HG02938 (cell line): ENCODE data around the gene TRIM26.
"Not testable (repeated sequence)": the region's sequence is repeated elsewhere in the genome, so short reads cannot be mapped to it uniquely, and the experiment has no call there.

Source experiments
- ATAC-seq: cut with Tn5 transposase; IDR thresholded peaks from one replicate; pipeline ENCODE4 v1.9.1; 2021; ENCODE audit warnings: mild to moderate bottlenecking, moderate library complexity; ENCODE audit not compliant: unreplicated experiment

The TRIM26 gene

DNA sequence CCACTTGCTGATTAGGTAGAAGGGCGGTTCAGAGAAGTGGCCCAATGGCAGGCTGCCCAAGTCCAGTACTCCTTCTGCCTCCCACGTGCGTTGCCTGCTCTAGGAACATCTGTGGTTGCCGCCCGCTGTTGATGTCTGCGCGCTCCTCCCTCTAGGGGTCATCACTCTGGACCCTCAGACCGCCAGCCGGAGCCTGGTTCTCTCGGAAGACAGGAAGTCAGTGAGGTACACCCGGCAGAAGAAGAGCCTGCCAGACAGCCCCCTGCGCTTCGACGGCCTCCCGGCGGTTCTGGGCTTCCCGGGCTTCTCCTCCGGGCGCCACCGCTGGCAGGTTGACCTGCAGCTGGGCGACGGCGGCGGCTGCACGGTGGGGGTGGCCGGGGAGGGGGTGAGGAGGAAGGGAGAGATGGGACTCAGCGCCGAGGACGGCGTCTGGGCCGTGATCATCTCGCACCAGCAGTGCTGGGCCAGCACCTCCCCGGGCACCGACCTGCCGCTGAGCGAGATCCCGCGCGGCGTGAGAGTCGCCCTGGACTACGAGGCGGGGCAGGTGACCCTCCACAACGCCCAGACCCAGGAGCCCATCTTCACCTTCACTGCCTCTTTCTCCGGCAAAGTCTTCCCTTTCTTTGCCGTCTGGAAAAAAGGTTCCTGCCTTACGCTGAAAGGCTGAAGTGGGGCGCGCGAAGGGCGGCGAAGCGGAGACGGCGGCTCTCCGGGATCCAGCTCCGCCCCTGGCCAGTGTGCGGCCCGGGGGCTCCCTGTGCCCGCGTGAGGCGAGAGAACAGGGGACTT lies 41.3 kb downstream of the TRIM26 start:
- no peak for ATAC-seq

DNA sequence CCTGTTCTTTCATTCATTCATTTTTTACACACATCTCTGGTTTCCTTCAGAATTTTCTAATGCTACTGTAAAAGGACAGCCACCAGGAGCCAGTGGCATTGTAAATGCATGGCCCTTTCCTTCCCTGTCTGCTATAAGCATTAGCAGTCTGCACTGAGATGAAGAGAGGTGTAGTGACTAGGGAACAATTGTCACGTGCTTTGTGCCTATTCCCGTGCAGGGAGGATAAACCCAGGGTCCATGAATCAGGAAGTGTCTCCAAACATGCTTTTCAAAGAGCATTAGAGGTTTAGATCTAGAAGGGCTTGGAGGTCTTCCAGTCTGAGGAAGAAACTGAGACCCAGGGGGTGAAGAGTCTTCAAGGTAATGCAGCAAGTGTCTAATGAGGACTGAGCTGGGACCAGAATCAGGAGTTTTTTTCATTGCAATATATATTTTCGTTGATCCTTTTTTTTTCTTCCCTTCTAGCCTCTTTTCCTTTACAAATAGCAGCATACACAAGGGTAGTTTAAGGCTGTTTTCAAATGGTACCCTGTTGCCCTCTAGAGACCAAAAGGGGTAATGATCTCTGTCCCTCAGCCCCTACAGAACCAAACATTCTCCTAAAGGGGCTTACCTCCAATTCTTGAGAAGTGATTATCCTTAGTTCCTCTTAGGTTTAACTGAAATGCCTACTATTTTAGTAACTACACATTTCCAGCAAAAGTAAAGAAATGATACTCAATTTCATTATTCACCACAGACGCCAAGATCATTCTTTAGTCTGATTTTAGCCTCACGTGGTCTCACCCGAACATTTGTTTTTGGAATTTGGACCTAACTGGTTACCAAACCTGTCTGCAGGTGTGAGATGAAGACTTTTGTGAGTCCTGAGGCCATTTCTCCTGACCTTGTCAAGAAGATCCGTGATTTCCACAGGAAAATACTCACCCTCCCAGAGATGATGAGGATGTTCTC lies 43.3 kb downstream of the TRIM26 start:
- no peak for ATAC-seq

DNA sequence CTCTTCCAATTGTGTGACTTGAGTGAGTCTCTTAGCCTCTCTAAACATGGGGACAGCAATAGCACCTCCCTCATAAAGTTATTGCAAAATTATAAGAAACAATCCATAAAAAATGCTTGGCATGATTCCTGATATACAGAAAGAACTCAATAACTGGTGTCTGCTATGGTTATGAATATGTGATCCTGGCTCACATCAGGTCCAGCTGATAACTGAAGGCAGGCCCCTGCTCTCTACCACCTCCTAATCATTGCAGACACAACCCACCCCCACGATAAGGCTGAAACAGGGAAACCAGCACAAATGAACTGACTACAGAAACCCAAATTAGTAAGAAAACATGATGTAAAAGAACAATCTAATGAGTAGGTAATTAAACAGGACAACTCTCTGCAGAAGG lies 44.5 kb downstream of the TRIM26 start:
- no peak for ATAC-seq

DNA sequence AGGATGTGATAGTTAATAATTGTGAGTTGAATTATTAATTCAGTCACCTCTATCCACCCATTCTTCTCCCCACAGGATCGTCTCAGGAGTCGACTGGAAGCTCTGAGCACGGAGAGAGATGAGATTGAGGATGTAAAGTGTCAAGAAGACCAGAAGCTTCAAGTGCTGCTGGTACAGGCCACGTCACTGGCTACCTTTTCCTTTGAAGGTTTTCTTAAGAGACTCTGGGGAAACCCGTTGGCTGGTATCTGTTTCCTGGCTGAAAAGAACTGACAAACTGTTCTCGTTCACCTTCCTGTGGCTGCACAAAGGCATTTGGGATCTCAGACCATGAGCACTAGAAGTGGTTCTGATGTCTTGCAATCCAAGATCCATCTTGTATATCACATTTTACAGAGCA lies 46.1 kb downstream of the TRIM26 start:
- no peak for ATAC-seq

DNA sequence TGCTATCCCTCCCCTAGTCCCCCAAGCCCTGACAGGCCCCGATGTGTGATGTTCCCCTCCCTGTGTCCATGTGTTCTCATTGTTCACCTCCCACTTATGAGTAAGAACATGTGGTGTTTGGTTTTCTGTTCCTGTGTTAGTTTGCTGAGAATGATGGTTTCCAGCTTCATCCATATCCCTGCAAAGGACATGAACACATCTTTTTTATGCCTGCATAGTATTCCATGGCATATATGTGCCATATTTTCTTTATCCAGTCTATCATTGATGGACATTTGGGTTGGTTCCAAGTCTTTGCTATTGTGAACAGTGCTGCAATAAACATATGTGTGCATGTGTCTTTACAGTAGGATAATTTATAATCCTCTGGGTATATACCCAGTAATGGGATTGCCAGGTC lies 48.0 kb downstream of the TRIM26 start:
- ATAC-seq, result not testable (repeated sequence)

DNA sequence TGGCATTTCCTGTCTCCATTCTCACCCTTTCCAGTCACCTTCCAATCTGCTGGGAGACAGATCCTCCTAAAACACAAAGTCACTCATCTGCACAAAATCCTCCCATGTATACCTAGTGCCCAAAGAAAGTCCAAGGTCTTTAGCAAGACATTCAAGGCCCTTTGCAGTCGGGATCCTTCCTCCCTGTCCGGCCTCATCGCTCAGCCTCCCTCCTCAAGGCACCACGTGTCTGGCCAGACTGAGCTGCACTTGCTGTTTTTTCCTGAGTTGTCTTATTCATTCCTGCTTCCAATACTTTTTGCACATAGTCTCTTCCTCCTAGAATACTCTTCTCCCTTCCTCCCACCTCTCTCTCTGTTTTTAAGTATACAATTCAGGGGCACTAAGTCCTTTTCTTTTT lies 48.5 kb downstream of the TRIM26 start:
- ATAC-seq, result no peak

DNA sequence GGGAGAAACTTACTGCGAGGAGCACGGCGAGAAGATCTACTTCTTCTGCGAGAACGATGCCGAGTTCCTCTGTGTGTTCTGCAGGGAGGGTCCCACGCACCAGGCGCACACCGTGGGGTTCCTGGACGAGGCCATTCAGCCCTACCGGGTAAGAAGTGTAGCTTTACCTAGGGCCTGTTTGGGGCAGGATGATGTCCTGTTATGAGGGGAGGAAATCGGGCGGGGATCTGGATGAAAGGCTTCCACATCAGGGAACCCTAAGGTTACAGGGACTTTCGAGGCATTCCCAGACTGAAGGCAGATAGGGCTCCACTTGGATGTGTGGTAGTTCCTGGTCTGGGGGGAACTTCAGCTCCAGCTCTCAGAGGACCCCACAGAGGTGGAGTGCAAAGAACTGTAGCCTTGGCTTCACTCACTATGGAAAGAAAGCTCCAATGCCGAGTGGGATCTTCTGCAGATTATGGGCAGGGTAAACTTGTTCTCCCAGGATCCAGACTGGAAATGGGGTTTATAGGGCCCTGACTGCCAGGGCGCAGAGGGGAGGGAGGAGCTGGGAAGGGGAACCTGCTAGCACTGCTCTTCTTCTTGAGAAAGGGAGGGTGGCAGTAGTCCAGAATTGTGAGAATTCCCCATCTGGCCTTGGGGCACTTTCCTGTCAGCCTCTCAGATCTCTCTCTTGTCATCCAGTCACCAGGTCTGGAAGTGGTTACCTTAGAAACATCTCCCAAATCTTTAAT lies 49.1 kb downstream of the TRIM26 start:
- ATAC-seq, result no peak

DNA sequence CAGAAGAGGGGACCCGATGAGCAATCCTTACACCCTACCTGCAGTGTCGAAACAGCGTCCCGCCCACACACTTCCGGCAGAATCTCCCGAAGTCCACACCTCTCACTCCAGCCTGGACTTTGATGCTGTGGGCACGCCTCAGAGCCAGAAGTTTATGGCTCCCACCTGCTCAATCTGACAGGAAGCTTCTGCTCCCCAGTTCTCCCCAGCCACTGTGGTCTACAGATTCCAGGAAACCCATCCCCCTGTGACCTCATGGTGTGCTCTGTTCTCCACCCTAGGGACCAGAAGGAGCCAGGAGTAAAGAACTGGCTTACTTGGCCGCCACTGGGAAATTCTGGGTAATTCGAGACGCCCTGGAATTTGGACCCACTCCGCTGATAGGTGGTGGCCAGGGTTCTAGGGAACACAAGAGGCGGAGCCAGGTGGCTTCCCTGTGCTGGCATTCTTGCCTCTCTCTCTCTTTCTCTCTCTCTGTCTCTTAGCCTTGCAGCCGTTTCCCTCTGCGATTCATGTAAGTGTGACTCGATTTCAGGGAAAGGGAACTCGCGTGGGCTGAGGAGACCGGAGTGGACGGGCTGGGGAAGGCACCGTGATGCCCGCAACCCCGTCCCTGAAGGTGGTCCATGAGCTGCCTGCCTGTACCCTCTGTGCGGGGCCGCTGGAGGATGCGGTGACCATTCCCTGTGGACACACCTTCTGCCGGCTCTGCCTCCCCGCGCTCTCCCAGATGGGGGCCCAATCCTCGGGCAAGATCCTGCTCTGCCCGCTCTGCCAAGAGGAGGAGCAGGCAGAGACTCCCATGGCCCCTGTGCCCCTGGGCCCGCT lies 49.9 kb downstream of the TRIM26 start, which contains the start of gene TRIM15:
Gene TRIM15, plus strand, starts transcription at position 457 of the 828 bp plus-strand sequence. Its CDS starts 139 bp downstream, at position 596.
- ATAC-seq, result no peak

DNA sequence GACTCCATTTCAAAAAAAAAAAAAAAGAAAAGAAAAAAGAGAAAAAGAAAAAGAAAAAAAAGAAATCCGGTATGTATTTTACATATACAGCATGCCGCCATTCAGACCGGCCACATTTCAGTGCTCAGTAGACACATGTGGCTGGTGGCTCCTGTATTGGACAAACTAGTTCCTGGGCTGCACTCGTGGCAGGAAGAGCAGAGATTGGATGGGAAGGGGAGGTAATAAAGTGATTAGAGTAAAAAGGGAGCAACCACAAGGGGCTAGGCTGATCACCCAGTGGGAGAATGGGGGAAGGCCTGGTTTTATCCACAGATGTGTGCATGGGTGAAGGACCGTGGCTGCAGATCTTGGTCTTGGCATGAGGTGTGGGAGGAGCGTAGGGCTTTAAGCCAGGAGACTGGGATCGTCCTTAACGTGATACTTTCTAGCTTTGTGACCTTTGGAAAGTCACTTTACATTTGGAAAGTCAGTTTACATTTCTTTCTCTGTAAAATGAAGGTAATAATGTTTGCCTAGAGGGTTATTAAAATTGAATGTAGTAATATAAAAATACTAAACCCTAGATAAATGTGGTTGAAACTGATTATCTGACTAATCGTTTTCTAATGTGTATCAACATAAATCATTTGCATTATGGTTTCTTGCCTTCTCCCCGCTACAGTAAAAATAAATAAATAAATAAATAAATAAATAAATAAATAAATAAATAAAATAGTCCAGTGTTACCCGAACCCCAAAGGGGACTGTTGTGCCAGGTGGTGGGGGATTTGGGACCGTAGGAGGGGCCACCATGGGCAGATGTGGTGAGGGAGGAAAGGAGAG lies 50.7 kb downstream of the TRIM26 start:
- ATAC-seq, result no peak

DNA sequence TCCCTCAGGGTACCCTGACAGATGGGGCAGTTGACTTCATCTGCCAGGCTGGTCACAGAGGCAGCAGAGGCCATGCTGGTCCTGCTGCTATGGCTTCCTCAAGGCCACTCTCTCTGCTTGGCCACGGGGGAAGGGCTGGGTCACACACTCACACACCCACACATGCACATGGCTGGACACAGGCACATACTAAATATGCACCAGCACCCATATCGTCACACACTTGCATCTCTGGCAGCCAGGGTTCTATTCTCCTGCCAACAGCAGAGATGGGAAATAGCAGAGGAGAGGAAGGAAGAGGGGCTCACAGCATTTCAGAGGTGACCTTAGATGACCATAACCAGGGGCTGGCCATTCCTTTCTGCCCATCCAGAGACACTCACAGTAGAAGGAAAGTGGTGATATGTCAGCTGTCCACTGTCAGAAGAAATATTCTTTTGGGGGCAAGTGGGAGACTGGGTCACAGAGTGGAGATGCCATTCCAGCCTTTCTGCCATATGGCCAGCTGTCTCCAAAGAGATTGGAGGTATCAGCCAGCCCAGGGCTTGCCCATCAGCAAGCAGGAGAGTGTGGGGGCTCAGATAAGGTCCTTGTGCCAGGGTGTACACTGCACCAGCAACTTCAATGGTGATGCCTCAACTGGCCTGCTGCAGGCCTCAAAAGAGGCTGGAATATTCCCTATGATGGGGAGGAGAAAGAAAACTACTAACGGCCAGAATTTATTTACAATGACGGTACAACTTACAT lies 52.2 kb downstream of the TRIM26 start, which contains the start of gene TRIM10:
Gene TRIM10, minus strand, starts transcription at position 427 of the 747 bp plus-strand sequence. Its CDS starts 353 bp downstream, at position 74.
- no peak for ATAC-seq

DNA sequence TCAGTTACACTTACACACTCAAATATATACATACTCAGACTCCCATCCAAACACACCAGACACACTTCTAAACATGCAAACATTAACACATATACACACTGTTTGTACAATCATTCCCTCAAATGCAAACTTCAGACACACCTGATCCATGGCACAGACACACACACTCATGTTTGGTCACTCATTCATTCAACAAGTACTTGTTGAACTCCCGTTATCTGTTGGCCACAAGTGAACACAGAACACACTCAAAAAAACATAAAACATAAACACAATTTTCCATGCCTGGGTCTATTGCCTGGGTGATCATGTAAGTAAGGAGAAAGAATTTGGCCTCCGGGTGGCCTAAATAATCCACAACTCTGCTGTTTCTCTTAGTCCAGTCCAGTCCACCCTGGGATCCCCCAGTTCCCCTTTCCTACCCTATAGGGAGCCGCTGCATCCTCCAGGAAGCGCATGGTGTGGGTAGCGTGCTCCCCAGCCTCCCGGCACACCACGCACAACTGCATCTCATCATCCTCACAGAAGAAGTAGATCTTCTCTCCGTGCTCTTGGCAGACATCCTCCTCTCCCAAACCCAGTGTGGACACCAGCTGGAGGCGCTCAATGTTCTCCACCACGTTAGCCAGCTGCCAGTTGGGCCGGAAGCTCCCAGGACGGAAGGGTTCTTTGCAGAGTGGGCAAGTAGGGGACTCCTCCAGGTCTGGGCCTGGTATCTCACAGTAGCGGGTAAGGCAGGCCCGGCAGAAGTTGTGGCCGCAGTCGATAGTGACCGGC lies 53.0 kb downstream of the TRIM26 start:
- ATAC-seq, result no peak

DNA sequence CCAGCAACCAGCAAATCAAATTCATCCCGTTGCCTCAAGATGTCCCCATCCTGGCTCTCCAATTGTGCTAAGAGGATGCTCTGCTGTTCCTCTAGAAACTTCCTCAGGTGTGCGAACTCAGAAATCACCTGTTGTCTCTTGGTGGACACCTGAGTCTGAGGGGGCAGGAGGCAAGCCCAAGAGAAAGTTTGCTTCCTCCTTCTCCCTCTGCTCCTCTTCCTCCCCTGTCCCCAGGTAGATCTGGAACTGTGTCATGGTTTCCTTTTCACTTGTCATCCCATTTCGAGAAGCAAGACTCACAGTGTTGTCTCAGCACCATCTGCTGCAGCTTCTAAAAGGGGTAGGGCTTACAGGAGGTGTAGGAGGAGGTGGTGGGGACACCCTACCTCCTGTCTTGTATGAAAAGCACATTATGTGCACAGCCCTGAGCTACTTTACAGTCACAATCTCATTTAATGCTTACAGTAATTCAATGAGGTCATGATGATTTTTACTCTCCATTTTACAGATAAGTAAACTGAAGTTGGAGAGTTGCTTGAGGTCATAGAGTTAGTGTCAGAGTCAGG lies 54.6 kb downstream of the TRIM26 start:
- ATAC-seq, result no peak

DNA sequence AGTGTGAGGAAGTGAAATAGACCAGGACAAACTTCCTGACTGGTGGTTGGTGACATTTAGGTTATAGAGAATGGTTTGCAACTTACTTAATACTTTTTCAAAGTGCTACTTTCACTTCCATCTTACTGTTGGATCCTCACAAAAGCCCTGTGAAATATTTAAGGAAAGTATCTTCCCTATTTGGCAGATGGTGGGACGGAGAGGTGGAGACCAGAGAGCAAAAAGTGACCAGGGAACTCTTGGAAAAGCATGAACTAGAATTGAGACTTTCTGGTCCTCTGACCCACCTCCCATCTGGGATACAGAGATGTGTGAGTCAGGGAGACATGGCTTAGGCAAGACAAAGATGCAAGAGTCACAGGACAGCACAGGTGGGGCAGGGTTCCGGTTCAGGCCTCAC lies 55.2 kb downstream of the TRIM26 start:
- ATAC-seq, result no peak

DNA sequence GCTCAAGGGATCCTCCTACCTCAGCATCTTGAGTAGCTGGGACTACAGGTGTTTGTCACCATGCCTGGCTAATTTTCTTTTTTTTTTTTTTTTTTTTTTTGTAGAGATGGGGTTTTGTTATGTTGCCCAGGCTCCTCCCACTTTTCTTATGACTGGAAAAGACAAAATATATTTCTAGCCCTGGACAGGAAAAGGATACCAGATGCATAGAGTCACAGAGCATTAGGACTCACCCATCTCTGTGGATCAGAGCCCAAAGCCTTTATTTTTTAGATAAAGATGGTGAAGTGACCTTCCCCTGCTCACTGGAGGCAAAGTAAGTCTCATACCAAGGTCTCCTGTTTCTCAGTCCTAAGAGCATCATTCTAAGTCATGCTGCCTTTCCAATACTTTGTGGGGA lies 55.6 kb downstream of the TRIM26 start:
- ATAC-seq, result no peak

DNA sequence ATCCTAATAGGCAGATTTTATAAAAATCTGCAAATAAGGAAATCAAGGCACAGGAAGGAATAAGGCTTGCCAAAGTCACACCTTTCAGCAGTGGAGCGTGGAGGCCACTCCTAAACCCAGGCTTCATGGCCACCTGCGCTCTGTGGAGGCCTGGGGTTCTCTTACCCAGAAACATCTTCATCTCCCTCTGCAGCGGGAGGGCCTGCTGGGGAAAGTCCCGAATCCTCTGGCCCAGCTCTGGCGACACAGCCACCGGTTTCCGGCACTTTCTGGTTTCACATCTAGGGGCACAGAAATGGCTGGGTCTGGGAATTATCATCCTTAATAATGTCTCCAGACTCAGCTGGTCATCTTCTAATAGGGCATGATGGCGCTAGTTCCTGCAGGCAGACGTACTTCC lies 56.4 kb downstream of the TRIM26 start:
- ATAC-seq, result no peak

DNA sequence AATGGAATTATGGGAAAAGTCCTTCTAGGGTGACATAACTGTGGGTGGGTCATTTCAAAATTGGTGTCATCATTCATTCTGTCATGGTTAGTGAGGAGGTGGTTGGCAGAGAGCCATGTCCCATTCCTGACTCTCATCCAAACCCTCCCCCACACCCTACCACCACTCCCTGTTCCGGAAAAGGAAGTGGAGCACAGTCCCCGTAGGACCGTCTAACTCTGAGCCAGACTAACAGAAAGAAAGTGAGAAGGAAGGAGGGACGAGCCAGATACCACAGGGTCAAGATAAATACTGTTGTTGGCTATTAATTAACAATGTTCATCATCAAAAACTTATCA lies 57.0 kb downstream of the TRIM26 start:
- ATAC-seq, result no peak

DNA sequence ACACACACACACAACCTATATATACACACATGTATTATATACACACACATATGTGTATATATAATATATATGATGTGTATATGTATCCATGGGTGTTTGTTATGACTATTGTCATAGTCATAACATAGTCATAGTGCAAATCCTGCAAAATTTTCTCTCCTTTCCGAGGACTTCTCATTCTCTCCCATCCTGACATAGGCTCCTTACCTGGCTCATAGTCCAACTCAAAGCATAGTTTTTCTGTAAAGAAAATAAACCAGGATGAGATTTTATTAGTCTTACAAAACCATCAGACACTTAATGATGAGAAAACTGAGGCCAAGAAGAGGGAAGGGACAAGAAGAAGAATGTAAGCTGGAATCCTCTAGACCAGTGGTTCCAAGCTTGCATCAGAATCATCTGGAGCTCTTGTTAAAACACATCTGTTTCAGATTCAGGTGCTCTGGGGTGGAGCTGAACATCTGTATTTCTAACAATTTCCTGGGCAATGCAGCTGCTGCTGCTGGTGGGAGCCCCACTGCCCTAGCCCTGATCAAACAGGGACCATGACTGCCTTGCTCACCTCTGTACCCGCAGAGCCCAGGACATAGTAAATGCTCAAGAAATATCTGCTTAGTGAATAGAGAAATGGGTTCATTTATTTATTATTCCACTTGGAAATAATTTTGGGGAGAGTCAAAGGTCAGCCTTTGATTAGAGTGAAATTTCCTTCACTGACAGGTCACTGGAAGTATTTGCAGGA lies 57.5 kb downstream of the TRIM26 start:
- no peak for ATAC-seq
